IMR-90 (cell line): ENCODE measurements around the gene NXPH1. TPM values are rescaled to one million over a fixed set of nuclear protein-coding genes. Genes with fewer than 3 reads are reported as not detected.

Experiments
- ATAC-seq: fragments of 200-7000 bp; cut with Tn5 transposase; 2 replicates; pipeline ENCODE4 v1.9.1; 2020; ENCODE audit warnings: low read depth, mild to moderate bottlenecking, moderate library complexity
- BruUV-seq: library from RNA; stranded (reverse); fragments of 400-500 nt; replicated peaks from 2 replicates; lab custom pipeline; 2021; lab: Mats Ljungman, UMichigan
- CTCF ChIA-PET: fragments of 300-600 bp; formaldehyde crosslinking; extraction: SDS; loops from one replicate; lab custom pipeline; 2021; ENCODE audit warnings: antibody characterized with exemption; lab: Yijun Ruan, JAX
- POLR2A ChIA-PET: fragments of 300-600 bp; sonication (Branson Sonifier 250); formaldehyde crosslinking; loops from one replicate; lab custom pipeline; 2022; ENCODE audit warnings: antibody characterized with exemption; ENCODE audit not compliant: unreplicated experiment; lab: Charles Lee
- DNase-seq: peaks from one replicate; pipeline ENCODE4 v3.0.0; 2013
- H2AFZ ChIP-seq: replicated peaks from 2 replicates; pipeline ENCODE3; 2013; ENCODE audit warnings: low read length, mild to moderate bottlenecking; ENCODE audit not compliant: poor library complexity
- H2AK5ac ChIP-seq: 2 replicates; pipeline ENCODE4 v1.6.1; 2013; ENCODE audit warnings: low read depth, low read length, inconsistent platforms
- H2AK9ac ChIP-seq: replicated peaks from 2 replicates; pipeline ENCODE3; 2013; ENCODE audit warnings: mild to moderate bottlenecking, low read depth, low read length, moderate library complexity; ENCODE audit not compliant: poor library complexity
- H2BK120ac ChIP-seq: 2 replicates; pipeline ENCODE4 v1.6.1; 2013; ENCODE audit warnings: low read depth, low read length, inconsistent platforms
- H2BK15ac ChIP-seq: 3 replicates; pipeline ENCODE4 v1.6.1; 2013; ENCODE audit warnings: low read depth, low read length, inconsistent platforms
- H2BK20ac ChIP-seq: 2 replicates; pipeline ENCODE4 v1.6.1; 2013; ENCODE audit warnings: low read depth, mild to moderate bottlenecking, inconsistent platforms, low read length, moderate library complexity
- H2BK5ac ChIP-seq: 2 replicates; pipeline ENCODE4 v1.6.1; 2013; ENCODE audit warnings: mild to moderate bottlenecking, low read depth, low read length, inconsistent platforms; ENCODE audit not compliant: poor library complexity, severe bottlenecking
- H3K14ac ChIP-seq: replicated peaks from 2 replicates; pipeline ENCODE4 v1.6.1; 2013; ENCODE audit warnings: low read depth, low read length, inconsistent platforms
- H3K18ac ChIP-seq: 2 replicates; pipeline ENCODE4 v1.6.1; 2013; ENCODE audit warnings: low read depth, low read length, control low read depth
- H3K23ac ChIP-seq: 2 replicates; pipeline ENCODE4 v1.6.1; 2013; ENCODE audit warnings: low read depth, low read length, inconsistent platforms
- H3K27ac ChIP-seq: 2 replicates; pipeline ENCODE4 v1.5.1; 2013; ENCODE audit warnings: mild to moderate bottlenecking, control low read depth, low read length; ENCODE audit not compliant: insufficient read depth
- H3K27me3 ChIP-seq: 2 replicates; pipeline ENCODE4 v1.6.1; 2013; ENCODE audit warnings: low read length; ENCODE audit not compliant: control insufficient read depth, insufficient read depth
- H3K36me3 ChIP-seq: 2 replicates; pipeline ENCODE4 v1.6.1; 2013; ENCODE audit warnings: low read length, mixed read lengths; ENCODE audit not compliant: control insufficient read depth, insufficient read depth
- H3K4ac ChIP-seq: 2 replicates; pipeline ENCODE4 v1.6.1; 2013; ENCODE audit warnings: low read depth, low read length, inconsistent platforms
- H3K4me1 ChIP-seq: 2 replicates; pipeline ENCODE4 v1.6.1; 2013; ENCODE audit warnings: low read length, mixed read lengths; ENCODE audit not compliant: control insufficient read depth, insufficient read depth
- H3K4me2 ChIP-seq: 2 replicates; pipeline ENCODE4 v1.6.1; 2013; ENCODE audit warnings: low read depth, mild to moderate bottlenecking, control low read depth, low read length, moderate library complexity
- H3K4me3 ChIP-seq: 2 replicates; pipeline ENCODE4 v1.5.1; 2013; ENCODE audit warnings: low read depth, mild to moderate bottlenecking, control low read depth, low read length, moderate library complexity; ENCODE audit not compliant: insufficient read depth
- H3K56ac ChIP-seq: 2 replicates; pipeline ENCODE4 v1.6.1; 2013; ENCODE audit warnings: low read length, inconsistent platforms; ENCODE audit not compliant: insufficient read depth; ENCODE audit errors: extremely low read depth
- H3K79me1 ChIP-seq, 2 experiments: 2 replicates each; pipeline ENCODE4 v1.6.1; 2013; ENCODE audit warnings: low read length in 2 of 2, inconsistent platforms in 1 of 2, low read depth in 1 of 2
- H3K9ac ChIP-seq: 2 replicates; pipeline ENCODE4 v1.6.1; 2013; ENCODE audit warnings: low read depth, low read length, control low read depth
- H3K9me1 ChIP-seq: 2 replicates; pipeline ENCODE4 v1.6.1; 2013; ENCODE audit warnings: low read length, inconsistent platforms; ENCODE audit not compliant: insufficient read depth
- H3K9me3 ChIP-seq: 2 replicates; pipeline ENCODE4 v1.6.1; 2013; ENCODE audit warnings: low read length; ENCODE audit not compliant: control insufficient read depth, insufficient read depth
- H4K20me1 ChIP-seq: 2 replicates; pipeline ENCODE4 v1.6.1; 2013; ENCODE audit warnings: low read length, inconsistent platforms; ENCODE audit not compliant: insufficient read depth
- H4K5ac ChIP-seq: 2 replicates; pipeline ENCODE4 v1.6.1; 2013; ENCODE audit warnings: mild to moderate bottlenecking, low read depth, low read length, control low read depth
- H4K8ac ChIP-seq, 2 experiments: 2 replicates each; pipeline ENCODE4 v1.6.1; 2013; ENCODE audit warnings: low read depth in 2 of 2, low read length in 2 of 2, control low read depth in 1 of 2, inconsistent platforms in 1 of 2
- H4K91ac ChIP-seq: 2 replicates; pipeline ENCODE4 v1.6.1; 2013; ENCODE audit warnings: low read depth, low read length, inconsistent platforms; ENCODE audit not compliant: insufficient read depth
- BHLHE40 ChIP-seq: fragments of 150-350 bp; IDR thresholded peaks from 2 replicates; pipeline ENCODE4 v1.6.1; 2016; ENCODE audit warnings: mild to moderate bottlenecking, low read depth, low read length
- CEBPB ChIP-seq: IDR thresholded peaks from 2 replicates; pipeline ENCODE4 v1.6.1; 2012; ENCODE audit warnings: low read depth, low read length, improper control_type of control experiment
- CTCF ChIP-seq: conservative IDR thresholded peaks from 2 replicates; pipeline ENCODE4 v1.5.1; 2012; ENCODE audit warnings: mild to moderate bottlenecking, low read depth, low read length, improper control_type of control experiment
- ELK1 ChIP-seq: fragments of 150-350 bp; IDR thresholded peaks from 2 replicates; pipeline ENCODE4 v1.6.1; 2016; ENCODE audit warnings: low read depth, mild to moderate bottlenecking, low read length, moderate library complexity, borderline replicate concordance
- MAFK ChIP-seq: IDR thresholded peaks from 2 replicates; pipeline ENCODE4 v1.6.1; 2012; ENCODE audit warnings: low read depth, low read length, improper control_type of control experiment
- MAZ ChIP-seq: IDR thresholded peaks from 2 replicates; pipeline ENCODE4 v1.6.1; 2012; ENCODE audit warnings: low read depth, mild to moderate bottlenecking, low read length, improper control_type of control experiment, moderate library complexity, borderline replicate concordance
- POLR2A ChIP-seq: IDR thresholded peaks from 2 replicates; pipeline ENCODE4 v1.6.1; 2012; ENCODE audit warnings: mild to moderate bottlenecking, low read depth, low read length
- RFX5 ChIP-seq: IDR thresholded peaks from 2 replicates; pipeline ENCODE4 v1.8.0; 2012; ENCODE audit warnings: low read depth, mild to moderate bottlenecking, low read length, moderate library complexity
- WGBS, 2 experiments: methylation state at CpG; one replicate each; pipeline versions ENCODE4 v1.1.5 to v1.1.7; 2013; ENCODE audit warnings: missing lambda C conversion rate in 2 of 2; ENCODE audit not compliant: insufficient read length in 1 of 2; ENCODE audit errors: extremely low coverage in 2 of 2; 5-methylcytosine and 5-hydroxymethylcytosine counted together
- dilution Hi-C: fragments of 300-500 bp; cut with HindIII; formaldehyde crosslinking; loops from one replicate; pipeline ENCODE4 v1.14.3; 2018; ENCODE audit warnings: low sequenced_read_pairs; ENCODE audit not compliant: unreplicated experiment
- in situ Hi-C: fragments of 300-500 bp; cut with MboI; formaldehyde crosslinking; loops from 3 replicates; pipeline ENCODE4 v1.14.3; 2019; ENCODE audit warnings: low sequenced_read_pairs, inconsistent platforms, mixed read lengths
- intact Hi-C: fragments of 100-400 bp; cut with micrococcal nuclease; formaldehyde crosslinking; loops from 2 replicates; pipeline ENCODE4 v1.10.0; 2022
- polyA plus RNA-seq, 3 experiments: library from polyadenylated mRNA; depleted of rRNA; stranded (reverse); fragments of >200 nt; gene quantifications; 2 replicates each; pipeline ENCODE4 v1.2.3, GENCODE V29; 2012; ENCODE audit warnings: low replicate concordance in 1 of 3
- total RNA-seq: library from RNA; depleted of rRNA; stranded (reverse); fragments of >200 nt; gene quantifications from 2 replicates; pipeline ENCODE4 v1.2.3, GENCODE V29; 2012

Gene NXPH1
- total and polyA plus RNA-seq, 2 of the 4 experiments (the other 2 are of a cell fraction), result not detected

GRCh38 chr7:8549046-8549445 is 115.6 kb downstream of the NXPH1 start:
- no peak overlapping the region for H3K4me2 ChIP-seq
- H3K9me1 ChIP-seq, result no peaks in the 10 kb centered on the region
- H2BK20ac ChIP-seq, result no peak overlapping the region
- BruUV-seq, result no TSS peak
- no CpG with 5 or more reads among the region's 3 CpGs for WGBS, 2 experiments
- H2BK15ac ChIP-seq, result no peak overlapping the region
- dilution Hi-C loops, result no loop called here
- no peak for ATAC-seq
- no peak overlapping the region for H3K56ac ChIP-seq
- ChIA-PET CTCF (no interaction called here), POLR2A (no interaction called here)
- no peak overlapping the region for H2BK120ac ChIP-seq
- TF ChIP-seq MAZ, result no peak
- no peak for TF ChIP-seq RFX5
- no peak for TF ChIP-seq POLR2A
- TF ChIP-seq CEBPB, result no peak
- no peak for TF ChIP-seq BHLHE40
- TF ChIP-seq CTCF, result no peak
- no peak for TF ChIP-seq MAFK
- no peak for TF ChIP-seq ELK1
- no peak overlapping the region for H4K5ac ChIP-seq
- no peak overlapping the region for H3K4ac ChIP-seq
- H3K27ac ChIP-seq, result no peak overlapping the region
- in situ Hi-C loops, result no loop called here
- no peaks in the 10 kb centered on the region for H3K27me3 ChIP-seq
- H2BK5ac ChIP-seq, result no peak overlapping the region
- H3K79me1 ChIP-seq, result no peaks in the 10 kb centered on the region
- no peak overlapping the region for H3K23ac ChIP-seq
- H3K36me3 ChIP-seq, result no peaks in the 10 kb centered on the region
- no peaks in the 10 kb centered on the region for H3K4me1 ChIP-seq
- H4K8ac ChIP-seq, result no peak overlapping the region
- H4K91ac ChIP-seq, result no peak overlapping the region
- H3K4me3 ChIP-seq, result no peak overlapping the region
- H3K18ac ChIP-seq, result no peak overlapping the region
- no peak overlapping the region for H2AK5ac ChIP-seq
- no peak for DNase-seq
- H2AFZ ChIP-seq, result no peak overlapping the region
- H3K9me3 ChIP-seq, result peaks cover 5% of the 10 kb centered on the region; the same call in 1 of the 2 replicates
- H3K9ac ChIP-seq, result no peak overlapping the region
- no peak overlapping the region for H3K14ac ChIP-seq
- H4K20me1 ChIP-seq, result no peaks in the 10 kb centered on the region
- no peak overlapping the region for H2AK9ac ChIP-seq
- intact Hi-C loops, result no loop called here
